NCI-H1436 treated with DMSO at 0.1 percent for 48 hours (cell line): ENCODE data around the gene SUFU.
"Not testable (repeated sequence)": the region's sequence is repeated elsewhere in the genome, so short reads cannot be mapped to it uniquely, and the experiment has no call there.

Experiments
- DNase-seq: peaks from one replicate; lab custom pipeline; 2025; lab: John Stamatoyannopoulos, UW

SUFU gene

DNA sequence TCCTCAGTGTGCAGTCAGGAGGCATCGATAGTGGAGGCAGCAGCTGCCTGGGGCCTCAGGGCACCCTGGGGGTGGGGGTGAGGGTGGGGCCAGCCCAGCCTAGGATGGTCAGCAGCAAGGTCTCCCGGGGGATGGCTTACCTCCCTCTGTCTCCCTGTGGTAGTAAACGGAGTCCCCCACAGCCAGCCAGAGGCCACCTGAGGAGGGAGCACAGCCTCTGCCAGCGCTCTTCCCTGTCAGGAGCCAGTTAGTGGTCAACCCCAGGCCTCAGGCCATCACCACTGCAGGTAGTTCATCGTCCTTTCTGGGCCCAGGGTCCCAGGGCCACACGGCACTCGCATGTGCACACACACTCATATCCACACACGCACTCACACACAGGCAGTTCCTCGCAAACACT is 23.4 kb upstream of the SUFU start:
- DNase-seq, result no peak

DNA sequence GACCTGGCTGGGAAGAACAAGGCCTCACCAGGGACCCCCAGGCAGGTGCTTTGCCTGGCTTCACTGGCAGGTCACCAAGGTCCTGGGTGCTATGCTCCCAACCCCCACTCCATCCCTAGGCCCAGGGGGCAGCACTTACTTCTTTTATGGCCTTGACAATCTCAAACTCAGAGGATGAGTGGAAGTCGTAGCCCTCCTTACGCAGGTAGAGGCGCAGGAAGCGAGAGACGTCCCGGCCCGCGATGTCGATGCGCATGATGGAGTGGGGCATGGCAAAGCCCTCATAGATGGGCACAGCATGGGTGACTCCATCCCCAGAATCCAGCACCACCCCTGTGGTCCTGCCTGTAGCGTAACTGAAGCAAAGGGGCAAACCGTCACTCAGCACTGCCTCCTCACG is 19.8 kb upstream of the SUFU start:
- no peak for DNase-seq

DNA sequence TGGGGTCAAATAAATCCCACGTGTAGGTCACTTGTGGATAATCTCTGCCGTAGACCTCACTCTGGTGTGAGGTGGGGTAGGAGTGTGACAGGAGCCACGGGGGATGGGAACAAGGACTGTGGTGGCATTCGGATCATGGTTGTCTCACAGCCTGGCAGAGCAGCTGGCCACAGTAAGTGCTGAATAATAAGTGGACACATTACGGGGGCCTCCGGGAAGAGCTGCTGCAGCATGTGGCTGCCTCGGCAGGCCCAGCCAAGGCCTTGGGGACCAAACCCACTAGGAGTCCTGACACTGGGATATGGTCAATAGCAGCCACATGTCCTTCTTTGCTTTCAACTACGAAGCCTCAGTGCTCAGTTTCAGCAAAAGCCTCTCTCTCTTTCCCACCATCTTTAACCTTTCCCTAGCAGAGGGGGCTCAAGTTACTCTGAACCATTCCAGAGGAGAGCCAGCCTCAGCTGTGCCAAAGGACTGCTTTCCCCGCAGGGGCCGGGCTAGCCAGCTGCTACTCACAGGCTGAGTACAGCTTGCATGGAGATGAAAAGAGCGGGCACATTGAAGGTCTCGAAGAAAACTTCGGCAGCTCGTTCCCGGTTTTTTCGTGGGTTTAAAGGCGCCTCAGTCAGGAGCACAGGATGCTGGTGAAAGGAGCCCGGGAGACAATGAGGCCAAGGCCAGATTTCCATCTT is 18.5 kb upstream of the SUFU start:
- DNase-seq, result no peak

DNA sequence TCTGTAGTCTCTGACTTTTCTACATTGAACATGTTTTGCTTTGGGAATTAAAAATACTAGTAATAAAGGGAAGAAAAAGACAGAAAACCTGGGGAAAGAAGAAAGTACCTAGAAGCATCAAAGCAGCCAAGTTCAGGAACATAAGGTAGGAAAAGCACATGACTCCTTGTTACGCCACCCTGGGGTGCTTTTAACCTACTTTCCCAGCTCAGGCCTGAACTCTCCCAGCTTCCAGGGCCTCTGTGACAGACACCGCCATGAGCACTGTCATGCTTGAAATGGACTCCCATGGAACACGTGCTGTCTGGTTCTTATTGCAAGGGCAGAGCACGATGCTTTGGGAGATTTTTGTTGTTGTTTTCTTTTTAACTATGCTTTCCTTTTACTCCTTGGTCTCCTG is 12.6 kb upstream of the SUFU start:
- no peak for DNase-seq

DNA sequence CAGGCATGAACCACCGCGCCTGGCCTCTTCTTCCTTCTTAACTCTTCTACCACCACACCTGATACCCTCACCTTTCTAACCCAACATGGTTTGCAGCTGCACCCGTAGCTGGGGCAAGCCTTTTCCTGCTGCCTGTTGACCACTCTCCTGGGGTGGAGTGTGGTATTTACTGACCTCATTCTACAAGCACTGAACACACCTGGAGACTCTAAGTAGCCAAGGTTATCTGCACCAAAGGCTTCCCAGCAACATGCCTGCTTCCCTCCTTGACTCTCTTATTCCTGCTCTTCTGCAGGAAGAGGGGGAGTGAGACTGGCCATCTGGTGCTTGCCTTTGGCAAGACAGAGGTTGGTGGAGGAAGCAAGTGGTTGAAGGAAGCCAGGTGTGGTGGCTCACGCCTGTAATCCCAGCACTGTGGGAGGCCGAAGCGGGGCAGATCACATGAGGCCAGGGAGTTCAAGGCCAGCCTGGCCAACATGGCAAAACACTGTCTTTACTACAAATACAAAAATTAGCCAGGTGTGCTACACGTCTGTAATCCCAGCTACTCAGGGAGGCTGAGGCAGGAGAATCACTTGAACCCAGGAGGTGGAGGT is 11.3 kb upstream of the SUFU start:
- no peak for DNase-seq

DNA sequence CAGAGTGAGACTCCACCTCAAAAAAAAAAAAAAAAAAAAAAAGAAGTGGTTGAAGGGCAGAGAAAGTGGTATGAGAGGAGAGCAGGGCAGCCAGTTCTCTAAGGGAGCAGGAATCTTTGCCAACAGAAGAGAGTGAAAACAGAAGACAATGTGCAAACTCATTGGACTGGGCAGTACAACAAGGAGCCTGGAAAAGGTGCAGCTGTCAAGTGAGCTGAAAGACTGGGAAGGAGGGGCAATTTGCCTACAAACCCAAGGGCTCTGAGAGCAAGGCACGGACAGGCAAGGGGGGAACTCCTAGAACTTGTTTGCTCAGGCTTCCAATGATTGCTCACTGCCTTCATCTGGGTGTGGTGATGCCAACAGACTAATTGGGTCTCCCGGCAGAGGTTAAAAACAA is 10.8 kb upstream of the SUFU start:
- DNase-seq, result no peak

DNA sequence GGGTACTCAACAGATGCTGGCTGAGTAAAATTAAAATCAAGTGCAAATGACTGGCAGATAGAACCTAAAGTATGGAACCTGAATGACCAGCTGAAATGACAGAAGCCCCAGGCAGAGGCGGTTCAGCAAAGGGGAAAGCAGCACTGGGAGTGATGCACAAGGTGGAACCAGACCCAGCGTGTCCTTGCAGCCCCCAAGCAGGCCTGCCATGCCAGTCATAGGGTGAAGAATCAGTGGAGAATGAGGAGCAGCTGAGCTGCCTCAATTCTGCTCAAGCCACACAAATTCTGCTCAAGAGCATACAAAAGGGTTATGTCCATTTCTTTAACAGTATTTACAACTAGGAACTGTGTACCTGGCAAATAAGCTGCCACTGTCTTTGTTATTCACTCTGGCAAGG is 10.0 kb upstream of the SUFU start:
- DNase-seq, result no peak

DNA sequence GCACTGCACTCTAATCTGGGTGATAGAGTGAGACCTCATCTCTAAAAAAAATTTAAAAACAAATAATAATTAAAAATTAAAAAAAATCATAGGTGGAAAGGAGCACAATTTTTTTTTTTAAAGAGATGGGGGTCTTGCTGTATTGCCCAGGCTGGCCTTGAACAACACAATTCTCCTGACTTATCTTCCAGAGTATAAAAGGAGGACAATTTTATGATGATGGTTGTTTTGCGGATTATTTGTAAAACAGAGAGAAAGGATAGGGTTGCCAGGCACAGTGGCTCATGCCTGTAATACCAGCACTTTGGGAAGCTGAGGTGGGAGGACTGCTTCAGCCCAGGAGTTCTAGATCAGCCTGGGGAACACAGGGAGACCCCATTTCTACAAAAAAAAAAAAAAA is 6.2 kb upstream of the SUFU start:
- DNase-seq, result no peak

DNA sequence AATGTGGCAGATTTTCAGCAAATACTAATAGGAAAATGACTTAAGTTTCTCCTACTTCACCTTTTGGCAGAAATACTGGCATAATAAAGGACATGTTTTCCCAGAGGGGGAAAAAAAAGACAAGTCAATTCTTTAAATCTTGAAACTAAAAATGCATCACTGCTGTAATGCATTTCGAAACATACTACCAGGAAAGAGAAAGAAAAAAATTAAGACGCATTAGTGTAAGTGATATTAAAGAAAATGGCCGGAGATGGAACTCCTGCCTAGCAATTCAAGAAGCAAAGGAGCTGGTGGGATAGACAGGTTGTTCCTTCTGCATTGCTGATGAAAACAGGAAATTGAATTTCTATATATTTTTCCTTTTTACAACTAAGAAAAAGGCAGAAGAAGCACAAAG is 4.4 kb upstream of the SUFU start:
- no peak for DNase-seq

DNA sequence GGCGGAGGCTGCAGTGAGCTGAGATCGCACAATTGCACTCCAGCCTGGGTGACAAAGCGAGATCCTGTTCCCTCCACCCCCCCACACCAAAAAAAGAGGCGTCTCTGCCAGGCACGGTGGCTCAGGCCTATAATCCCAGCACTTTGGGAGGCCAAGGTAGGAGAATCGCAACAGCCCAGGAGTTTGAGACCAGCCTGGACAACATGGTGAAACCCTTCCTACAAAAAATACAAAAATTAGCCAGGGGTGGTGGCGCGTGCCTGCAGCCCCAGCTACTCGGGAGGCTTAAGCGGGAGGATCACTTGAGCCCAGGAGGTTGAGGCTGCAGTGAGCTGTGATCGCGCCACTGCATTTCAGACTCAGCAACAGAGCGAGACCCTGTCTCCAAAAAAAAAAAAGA is 3.1 kb upstream of the SUFU start:
- not testable (repeated sequence) for DNase-seq

DNA sequence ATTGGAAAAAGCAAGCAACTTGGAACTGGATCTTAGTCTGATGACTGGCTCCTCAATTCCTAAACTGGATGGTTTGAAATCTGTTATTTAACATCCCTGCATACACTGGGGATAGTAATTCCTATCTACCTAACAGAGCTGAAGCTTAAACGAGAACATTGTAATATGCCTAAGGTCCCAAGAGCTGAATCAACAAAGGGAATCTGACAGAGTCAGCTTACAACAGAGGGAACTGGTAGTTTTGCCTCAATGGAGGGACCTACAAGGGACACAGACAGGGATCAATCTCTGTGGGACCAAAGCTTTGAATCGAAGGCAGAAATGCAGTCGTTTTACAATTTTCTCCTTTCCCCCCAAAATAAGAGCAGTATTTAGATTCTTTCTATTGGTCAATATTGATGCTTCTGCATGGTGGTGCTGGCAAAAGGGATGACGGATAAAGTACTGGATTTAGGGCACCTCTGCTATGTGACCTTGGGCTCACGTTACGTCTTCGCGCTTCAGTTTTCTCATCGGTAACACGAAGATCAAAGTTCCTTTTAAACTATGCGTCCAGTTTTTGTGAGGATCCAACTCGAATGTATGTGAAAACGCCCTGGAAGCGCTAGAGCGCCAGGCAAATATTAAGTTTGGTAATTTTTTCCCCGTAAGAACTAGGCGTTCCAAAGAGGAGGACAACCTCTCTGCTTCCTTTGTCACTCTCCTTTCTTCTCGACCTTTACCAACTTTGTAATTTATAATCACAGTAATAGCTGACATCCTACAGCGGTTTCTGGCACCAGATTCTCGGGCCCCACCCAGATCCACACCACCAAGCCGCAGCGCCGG is 2.4 kb upstream of the SUFU start:
- no peak for DNase-seq

DNA sequence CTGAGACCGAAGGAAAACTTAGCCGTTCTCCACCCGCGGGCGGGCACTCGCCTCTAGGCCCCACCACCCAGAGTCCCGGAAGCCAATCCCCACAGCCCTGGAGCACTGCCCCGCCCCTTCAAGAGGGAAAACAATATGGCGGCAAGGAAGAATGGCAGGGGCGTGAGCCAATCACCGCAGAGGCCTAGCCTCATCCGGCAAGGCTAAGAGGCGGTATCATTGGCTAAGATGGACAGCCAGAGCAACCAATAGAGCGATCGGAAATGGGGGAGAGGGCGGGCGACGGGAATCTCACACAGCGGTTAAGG is 1.8 kb upstream of the SUFU start:
- DNase-seq, result peak; percentile 97

DNA sequence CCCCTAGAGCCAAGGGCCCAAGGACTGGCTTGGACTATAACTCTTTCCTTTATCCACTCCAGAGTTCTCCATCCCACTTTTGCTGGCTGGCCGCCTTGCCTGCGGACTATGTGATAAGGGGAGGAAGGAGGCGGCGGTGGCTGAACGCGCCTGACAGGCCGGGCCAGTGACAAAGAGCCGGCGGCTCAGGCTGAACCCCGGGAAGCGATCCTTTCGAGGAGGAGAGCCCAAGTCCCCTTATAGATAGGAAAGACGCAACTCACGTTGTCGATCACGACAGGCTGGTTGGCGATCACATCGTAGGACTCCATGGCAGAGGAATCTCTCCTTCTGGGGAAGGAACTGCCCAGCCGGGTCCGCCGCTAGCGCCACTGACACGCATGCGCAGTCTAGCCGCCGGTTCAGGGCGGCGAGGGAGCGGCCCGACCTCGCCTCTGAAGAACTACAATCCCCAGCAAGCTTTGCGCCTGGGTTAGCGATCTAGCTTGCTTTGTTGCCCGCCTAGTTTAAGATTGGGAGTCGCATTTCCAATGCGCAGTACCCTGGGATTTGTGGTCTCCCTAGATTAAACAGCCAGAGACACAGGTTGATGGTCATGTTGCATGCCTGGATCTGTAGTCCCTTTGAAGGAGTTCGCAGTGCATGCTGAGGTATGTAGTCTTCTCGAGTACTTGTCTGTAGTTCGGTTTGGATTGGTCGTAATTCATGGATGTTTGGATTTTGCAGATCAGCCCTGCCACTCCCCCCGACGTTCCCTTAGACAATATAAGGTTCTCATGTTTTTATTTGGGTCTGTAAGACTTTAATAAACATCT is 1.2 kb upstream of the SUFU start, which contains the start of gene ACTR1A:
Gene ACTR1A, minus strand, starts transcription at position 376 of the 815 bp plus-strand sequence. Its CDS starts 65 bp downstream, at position 311.
- DNase-seq, result peak; percentile 99

DNA sequence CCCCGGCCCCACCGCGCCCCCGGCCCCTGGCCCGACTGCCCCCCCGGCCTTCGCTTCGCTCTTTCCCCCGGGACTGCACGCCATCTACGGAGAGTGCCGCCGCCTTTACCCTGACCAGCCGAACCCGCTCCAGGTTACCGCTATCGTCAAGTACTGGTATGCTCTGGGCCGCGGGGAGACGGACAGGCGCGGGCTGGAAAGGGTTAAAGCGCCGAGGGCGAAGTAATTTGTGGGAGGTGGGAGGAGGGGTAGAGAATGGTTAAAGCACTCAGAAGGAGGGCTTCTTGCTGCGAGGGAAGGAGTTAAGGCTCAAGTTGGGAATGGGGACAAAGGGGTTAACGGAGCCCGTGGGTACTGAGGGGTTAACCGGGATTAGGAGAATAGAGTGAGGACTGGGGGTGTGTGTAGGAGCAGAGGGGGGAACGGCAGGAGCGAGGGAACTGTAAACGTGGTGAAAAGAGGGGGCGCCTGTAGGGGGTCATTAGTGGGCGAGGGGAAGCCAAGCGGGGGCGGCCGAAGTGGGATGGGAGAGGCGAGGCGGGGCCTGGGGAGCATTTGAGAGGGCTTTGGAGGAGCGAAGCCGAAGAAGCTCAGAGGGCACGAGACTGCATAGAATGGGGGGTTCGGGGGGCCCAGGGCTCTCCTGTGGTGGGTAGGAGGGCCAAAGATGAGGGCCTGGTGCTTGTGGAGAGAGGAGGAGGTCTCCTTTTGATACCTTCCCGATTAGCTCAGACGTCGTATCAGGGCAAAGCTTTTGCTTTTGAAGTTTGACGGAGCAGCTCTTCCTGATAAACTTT is 605 bp downstream of the SUFU start:
- no peak for DNase-seq

DNA sequence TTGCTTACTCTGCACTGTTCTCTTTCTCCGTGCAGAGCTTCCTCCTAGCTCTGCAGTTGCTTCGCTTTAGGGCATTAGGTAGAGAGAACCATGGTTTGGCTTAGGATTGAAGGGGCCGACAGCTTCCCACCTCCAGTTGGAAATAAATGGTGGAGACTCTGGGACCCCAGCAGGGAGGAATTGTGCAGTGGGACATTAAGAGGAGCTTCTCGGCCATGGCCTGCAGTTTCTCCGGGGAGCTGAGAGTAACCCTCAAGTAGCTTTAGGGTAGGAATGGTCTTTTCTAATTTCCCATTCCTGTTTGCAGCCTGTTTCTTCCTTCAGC is 1.2 kb downstream of the SUFU start:
- DNase-seq, result no peak

DNA sequence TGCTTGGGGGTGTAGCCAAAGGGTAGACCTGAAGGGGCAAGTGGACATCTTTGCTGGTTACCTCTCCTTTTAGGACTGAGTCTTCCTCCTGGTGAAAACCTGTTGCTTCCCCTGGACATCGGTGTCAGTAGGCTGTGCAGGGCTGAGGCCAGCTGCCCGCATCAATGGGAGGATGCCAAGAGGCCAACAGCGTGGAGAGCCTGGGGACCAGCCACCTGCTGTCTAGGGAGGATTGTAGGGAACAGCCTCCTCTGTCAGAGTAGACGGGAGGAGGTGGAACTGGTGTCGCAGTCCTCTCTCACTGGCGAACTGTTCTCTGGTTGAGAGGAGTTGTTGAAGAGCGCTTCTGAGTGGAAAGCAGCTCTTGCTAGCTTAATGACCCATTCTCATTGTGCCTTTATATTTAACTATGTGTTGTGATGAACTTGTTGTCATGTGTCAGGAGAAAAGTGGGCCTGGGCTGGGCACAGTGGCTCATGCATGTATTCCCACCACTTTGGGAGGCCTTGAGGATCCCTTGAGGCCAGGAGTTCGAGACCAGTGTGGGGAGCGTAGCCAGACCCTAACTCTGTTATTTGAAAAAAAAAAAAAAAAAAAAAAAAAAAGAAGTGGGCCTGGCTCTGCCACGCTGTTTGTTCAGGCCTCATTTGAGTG is 1.8 kb downstream of the SUFU start:
- DNase-seq, result no peak

DNA sequence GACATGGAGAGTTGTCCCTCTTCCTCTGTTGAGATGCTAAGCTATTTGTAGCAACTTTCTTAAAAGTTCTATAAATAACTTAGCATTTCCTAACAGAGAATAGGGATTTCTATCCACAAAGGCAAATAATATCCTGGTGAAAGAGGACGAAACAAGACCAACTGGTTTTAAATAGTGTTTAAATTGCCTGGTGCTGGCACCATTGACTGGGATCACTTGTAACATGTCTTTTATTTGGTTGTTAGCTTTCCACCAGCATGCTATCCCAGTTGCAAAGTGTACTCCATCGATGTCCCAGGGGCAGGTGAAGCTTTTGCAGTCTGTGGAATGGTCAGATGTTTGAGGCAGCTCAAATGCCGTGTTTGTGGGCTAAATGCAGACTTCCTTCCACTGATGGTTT is 3.7 kb downstream of the SUFU start:
- no peak for DNase-seq

DNA sequence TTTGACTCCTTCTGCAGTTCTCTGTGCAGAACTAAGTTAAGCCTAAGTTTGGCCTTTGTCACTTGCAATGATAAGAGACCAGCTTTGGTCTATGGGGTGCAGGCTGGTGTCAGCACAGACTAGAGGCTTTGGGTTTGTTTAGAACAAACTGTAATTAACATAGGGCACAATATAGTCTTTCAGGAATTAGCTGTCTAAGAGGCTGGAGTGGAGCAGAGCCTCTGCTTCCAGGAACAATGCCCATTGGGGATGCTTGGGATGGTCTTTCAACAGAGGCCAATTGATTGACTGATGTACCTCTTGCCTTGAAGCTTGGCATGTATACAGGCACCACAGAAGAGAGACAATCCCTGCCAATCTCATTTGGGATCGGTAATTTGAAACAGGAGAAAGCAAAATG is 4.7 kb downstream of the SUFU start:
- DNase-seq, result no peak

DNA sequence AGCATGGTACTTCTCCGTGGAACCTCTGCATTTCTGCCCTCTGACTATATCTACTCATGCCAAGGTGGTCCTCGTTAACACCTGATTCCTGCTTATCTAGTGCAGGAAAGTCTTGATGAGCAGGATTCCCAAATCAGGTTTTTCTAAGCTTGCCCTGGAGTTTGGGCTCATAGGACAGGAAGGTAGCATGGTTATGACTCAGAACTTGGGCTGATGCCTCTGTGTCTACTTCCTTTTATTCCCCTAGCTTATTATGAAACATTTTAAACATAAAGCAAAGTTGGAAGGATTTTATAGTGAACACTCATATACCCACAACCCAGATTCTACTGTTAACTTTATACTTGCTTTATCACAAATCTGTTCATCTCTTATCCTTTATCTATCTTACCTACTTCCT is 5.6 kb downstream of the SUFU start:
- DNase-seq, result no peak

DNA sequence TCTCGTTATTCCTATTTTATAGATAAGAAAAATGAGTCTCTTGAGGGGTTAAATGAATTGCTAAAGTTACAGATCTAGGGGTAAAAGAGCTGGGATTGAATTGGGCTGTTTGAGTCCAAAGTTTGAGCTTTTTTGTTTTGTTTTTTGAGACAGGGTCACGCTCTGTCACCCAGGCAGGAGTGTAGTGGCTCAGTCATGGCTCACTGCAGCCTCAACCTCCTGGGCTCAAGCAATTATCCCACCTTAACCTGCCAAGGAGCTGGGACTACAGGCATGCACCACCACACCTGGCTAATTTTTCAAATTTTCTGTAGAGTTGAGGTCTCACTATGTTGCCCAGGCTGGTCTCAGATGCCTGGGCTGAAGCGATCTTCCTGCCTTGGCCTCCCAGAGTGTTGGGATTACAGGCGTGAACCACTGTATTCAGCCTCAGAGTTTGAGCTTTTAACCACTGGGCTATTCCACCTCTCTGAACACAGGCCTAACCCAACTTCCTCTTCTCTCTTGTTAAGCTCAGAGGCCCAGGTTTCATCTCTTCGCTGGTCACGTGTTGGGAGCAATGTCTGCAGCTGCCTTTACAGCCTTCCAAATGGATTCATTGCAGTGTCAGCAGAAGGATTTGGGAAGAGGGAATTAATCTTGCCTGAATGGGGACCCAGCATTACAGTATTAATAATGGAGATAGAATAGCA is 8.0 kb downstream of the SUFU start:
- DNase-seq, result no peak
